Neuronal stem cell (in vitro differentiated cells): ENCODE data around the gene TMEM121.
A peak's percentile ranks its signal among the peaks of the same experiment; 100 is the strongest.

Experiments used
- DNase-seq: peaks from one replicate; pipeline ENCODE4 v3.0.0-alpha.2; 2013; ENCODE audit warnings: low spot score
- H2AFZ ChIP-seq: one replicate; pipeline ENCODE4 v1.6.1; 2013; ENCODE audit warnings: mild to moderate bottlenecking, low read length, inconsistent platforms
- H2AK5ac ChIP-seq: 2 replicates; pipeline ENCODE4 v1.6.1; 2013; ENCODE audit warnings: low read depth, mild to moderate bottlenecking, inconsistent platforms, low read length, moderate library complexity, mixed read lengths
- H2BK120ac ChIP-seq: 2 replicates; pipeline ENCODE4 v1.6.1; 2013; ENCODE audit warnings: low read depth, mild to moderate bottlenecking, inconsistent platforms, low read length, moderate library complexity, mixed read lengths
- H2BK12ac ChIP-seq: one replicate; pipeline ENCODE4 v1.6.1; 2013; ENCODE audit warnings: low read length, inconsistent platforms
- H2BK15ac ChIP-seq: 2 replicates; pipeline ENCODE4 v1.6.1; 2013; ENCODE audit warnings: mild to moderate bottlenecking, low read length, inconsistent platforms, mixed read lengths
- H2BK5ac ChIP-seq: one replicate; pipeline ENCODE4 v1.6.1; 2013; ENCODE audit warnings: inconsistent platforms, mild to moderate bottlenecking, low read length, moderate library complexity
- H3K14ac ChIP-seq: one replicate; pipeline ENCODE4 v1.6.1; 2013; ENCODE audit warnings: low read length, inconsistent platforms
- H3K18ac ChIP-seq: 2 replicates; pipeline ENCODE4 v1.6.1; 2013; ENCODE audit warnings: low read length, inconsistent platforms
- H3K23ac ChIP-seq: 2 replicates; pipeline ENCODE4 v1.6.1; 2013; ENCODE audit warnings: low read depth, mild to moderate bottlenecking, mixed read lengths, low read length, inconsistent platforms; ENCODE audit not compliant: poor library complexity
- H3K27ac ChIP-seq: replicated peaks from 3 replicates; pipeline ENCODE4 v1.5.1; 2013; ENCODE audit warnings: low read length, inconsistent platforms
- H3K27me3 ChIP-seq, 3 experiments: 2 replicates each; pipeline ENCODE4 v1.6.1; 2013; ENCODE audit warnings: low read length in 3 of 3, mild to moderate bottlenecking in 2 of 3, inconsistent platforms in 1 of 3, low read depth in 1 of 3, mixed read lengths in 1 of 3, moderate library complexity in 1 of 3; ENCODE audit not compliant: control insufficient read depth in 3 of 3, insufficient read depth in 3 of 3
- H3K36me3 ChIP-seq, 2 donors: replicated peaks in 1 of 2; 2 replicates each; pipeline ENCODE4 v1.6.1; 2013; ENCODE audit warnings: low read length in 2 of 2; ENCODE audit not compliant: control insufficient read depth in 2 of 2, insufficient read depth in 2 of 2
- H3K4ac ChIP-seq: 2 replicates; pipeline ENCODE4 v1.6.1; 2013; ENCODE audit warnings: inconsistent platforms, mild to moderate bottlenecking, low read length, moderate library complexity
- H3K4me1 ChIP-seq, 2 donors: 1 replicate in 1 of 2; 2 replicates in 1 of 2; pipeline ENCODE4 v1.6.1; 2013; ENCODE audit warnings: low read length in 2 of 2, low read depth in 1 of 2; ENCODE audit not compliant: control insufficient read depth in 2 of 2, insufficient read depth in 1 of 2
- H3K4me2 ChIP-seq: one replicate; pipeline ENCODE4 v1.6.1; 2013; ENCODE audit warnings: mild to moderate bottlenecking, low read length, inconsistent platforms; ENCODE audit not compliant: insufficient read depth, poor library complexity, severe bottlenecking
- H3K4me3 ChIP-seq, 2 donors: 2 replicates each; pipeline ENCODE4 v1.5.1; 2013; ENCODE audit warnings: low read length in 2 of 2, mild to moderate bottlenecking in 2 of 2, inconsistent platforms in 1 of 2, moderate library complexity in 1 of 2
- H3K79me1 ChIP-seq: one replicate; pipeline ENCODE4 v1.6.1; 2013; ENCODE audit warnings: low read depth, mild to moderate bottlenecking, inconsistent platforms, low read length, moderate library complexity
- H3K9ac ChIP-seq: one replicate; pipeline ENCODE4 v1.6.1; 2013; ENCODE audit warnings: mild to moderate bottlenecking, low read depth, low read length, inconsistent platforms; ENCODE audit not compliant: poor library complexity
- H3K9me3 ChIP-seq, 2 donors: replicated peaks in 1 of 2; 2 replicates each; pipeline versions ENCODE3 to v1.6.1; 2013; ENCODE audit warnings: low read length in 2 of 2, mild to moderate bottlenecking in 2 of 2, inconsistent platforms in 1 of 2, low read depth in 1 of 2, mixed read lengths in 1 of 2, moderate library complexity in 1 of 2; ENCODE audit not compliant: control insufficient read depth in 2 of 2, insufficient read depth in 1 of 2
- H4K8ac ChIP-seq: one replicate; pipeline ENCODE4 v1.6.1; 2013; ENCODE audit warnings: low read depth, mild to moderate bottlenecking, inconsistent platforms, low read length, moderate library complexity
- H4K91ac ChIP-seq: one replicate; pipeline ENCODE4 v1.6.1; 2013; ENCODE audit warnings: low read length, low read depth, mild to moderate bottlenecking, inconsistent platforms; ENCODE audit not compliant: poor library complexity
- WGBS, 2 donors: extraction: QIAGEN DNeasy Blood & Tissue Kit; methylation state at CpG; one replicate each; pipeline ENCODE4 v1.1.7; 2013; ENCODE audit warnings: missing lambda C conversion rate in 2 of 2, mixed read lengths in 1 of 2; ENCODE audit not compliant: insufficient read length in 2 of 2, insufficient replicate concordance in 1 of 2; ENCODE audit errors: extremely low coverage in 2 of 2; 5-methylcytosine and 5-hydroxymethylcytosine counted together

TMEM121 gene

DNA sequence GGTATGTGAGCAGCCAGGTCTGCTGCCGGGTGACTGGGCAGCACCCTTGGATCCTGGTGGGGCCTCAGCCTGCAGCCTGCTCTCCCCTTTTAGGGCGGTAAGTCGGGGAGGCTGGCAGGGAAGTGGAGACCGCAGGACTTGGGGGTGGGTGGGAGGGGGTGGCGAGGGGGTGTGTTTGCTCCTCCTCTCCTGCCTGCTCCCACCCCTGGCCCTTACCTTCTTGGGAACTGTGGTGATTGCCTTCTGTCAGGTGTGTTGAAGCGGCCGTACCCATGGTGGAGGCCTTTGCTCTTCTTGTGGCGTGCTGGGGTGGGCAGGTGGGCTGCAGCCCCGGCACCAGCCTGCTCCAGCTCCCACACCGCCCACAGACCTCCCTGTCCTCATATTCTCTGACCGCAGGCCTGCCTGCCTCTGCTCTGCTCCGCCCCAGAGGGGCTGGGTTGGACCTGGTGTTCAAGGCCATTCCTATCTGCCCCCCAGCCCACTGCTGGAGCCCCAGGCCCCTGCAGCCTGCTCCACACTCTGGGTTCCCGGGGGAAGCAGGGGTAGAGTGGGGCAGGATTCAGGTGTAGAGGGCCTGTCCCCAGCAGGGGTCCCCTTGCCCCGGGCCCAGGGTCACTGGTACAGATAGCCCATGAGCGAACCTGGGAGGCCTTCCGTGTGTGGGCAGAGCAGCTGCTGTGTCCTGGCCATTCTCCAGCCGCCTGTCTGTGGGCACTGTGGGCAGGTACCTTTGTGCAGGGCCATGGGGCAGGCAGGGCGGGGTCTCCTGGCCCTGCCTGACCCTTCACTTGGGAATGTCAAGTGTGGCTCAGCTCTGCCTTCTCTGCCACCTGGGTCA is 30.2 kb upstream of the TMEM121 start:
- Histone ChIP-seq H2BK15ac (no peak overlapping the region), H3K79me1 (peaks cover 14% of the 10 kb centered on the region), H3K4me3 (no peak overlapping the region), H2AK5ac (no peak overlapping the region), H2BK12ac (no peak overlapping the region), H3K18ac (no peak overlapping the region), H3K9me3 (no peaks in the 10 kb centered on the region), H4K8ac (no peak overlapping the region), H2BK5ac (peak overlapping the region; percentile 90), H3K14ac (no peak overlapping the region), H3K9ac (no peak overlapping the region), H3K23ac (no peak overlapping the region), H3K27me3 (no peaks in the 10 kb centered on the region), H3K4ac (no peak overlapping the region), H3K4me2 (no peak overlapping the region), H2AFZ (no peak overlapping the region), H4K91ac (no peak overlapping the region), H3K27ac (no peak overlapping the region), H3K4me1 (peaks cover 7 to 17% of the 10 kb centered on the region in 2 donors), H3K36me3 (peaks cover 2 to 14% of the 10 kb centered on the region in 2 donors), H2BK120ac (no peak overlapping the region)
- no peak for DNase-seq
- no CpG with 5 or more reads among the region's 18 CpGs for WGBS, 2 donors

DNA sequence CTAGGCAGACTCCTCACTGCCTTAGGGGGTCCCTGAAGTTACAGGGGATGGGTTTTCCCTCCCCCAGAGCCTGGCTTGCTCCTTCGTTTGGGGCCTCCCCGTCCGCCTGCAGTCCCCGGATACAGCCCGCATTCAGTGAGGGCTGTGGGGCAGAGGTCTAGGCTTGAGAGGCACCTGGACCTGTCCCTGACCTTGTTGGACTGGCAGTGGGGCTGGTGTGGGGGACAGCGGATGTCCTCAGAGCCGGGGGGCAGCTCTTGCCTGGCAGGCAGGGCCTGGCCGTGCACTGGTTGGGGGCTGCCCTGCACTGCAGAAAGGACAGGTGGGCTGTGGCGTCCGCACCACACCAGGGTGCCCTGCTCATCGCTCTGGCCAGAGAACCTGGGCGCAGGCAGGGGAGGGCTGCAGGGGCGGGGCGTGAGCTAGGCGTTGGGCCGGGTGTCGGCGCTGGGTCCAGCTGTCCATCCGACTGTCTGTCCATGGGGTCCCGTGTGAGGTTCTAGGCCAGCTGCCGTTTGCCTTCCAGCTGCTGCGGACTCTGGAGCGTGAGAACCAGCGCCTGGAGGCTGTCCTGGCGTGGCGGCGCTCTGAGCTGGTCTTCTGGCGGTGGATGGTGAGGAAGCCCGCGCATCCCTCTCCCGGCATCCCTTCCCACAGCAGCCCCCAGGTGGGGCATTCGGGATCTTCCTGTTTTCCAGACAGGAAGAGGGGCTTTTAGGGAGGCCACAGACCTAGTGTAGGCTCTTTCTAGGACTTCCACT is 29.4 kb upstream of the TMEM121 start:
- H3K23ac ChIP-seq: peak overlapping the region; percentile 55
- H3K36me3 ChIP-seq: peaks cover 2 to 14% of the 10 kb centered on the region in 2 donors
- no peaks in the 10 kb centered on the region for H3K9me3 ChIP-seq
- no peak overlapping the region for H3K18ac ChIP-seq
- no peak overlapping the region for H2BK12ac ChIP-seq
- no peak overlapping the region for H4K8ac ChIP-seq
- no peak overlapping the region for H3K14ac ChIP-seq
- no peak overlapping the region for H3K4me3 ChIP-seq
- no CpG with 5 or more reads among the region's 32 CpGs for WGBS, 2 donors
- H2AK5ac ChIP-seq: no peak overlapping the region
- DNase-seq: no peak
- no peak overlapping the region for H3K9ac ChIP-seq
- no peak overlapping the region for H2AFZ ChIP-seq
- peaks cover 6 to 14% of the 10 kb centered on the region in 2 donors for H3K4me1 ChIP-seq
- no peaks in the 10 kb centered on the region for H3K27me3 ChIP-seq
- H3K4ac ChIP-seq: no peak overlapping the region
- H3K4me2 ChIP-seq: no peak overlapping the region
- peaks cover 8% of the 10 kb centered on the region for H3K79me1 ChIP-seq
- H3K27ac ChIP-seq: no peak overlapping the region
- no peak overlapping the region for H4K91ac ChIP-seq
- H2BK120ac ChIP-seq: no peak overlapping the region
- no peak overlapping the region for H2BK15ac ChIP-seq
- no peak overlapping the region for H2BK5ac ChIP-seq

GRCh38 chr14:105497671-105498429 is 28.5 kb upstream of the TMEM121 start:
- Histone ChIP-seq H3K23ac (peak overlapping the region; percentile 60), H3K27ac (no peak overlapping the region), H4K8ac (no peak overlapping the region), H4K91ac (no peak overlapping the region), H2BK5ac (peak overlapping the region; percentile 68), H3K4me2 (no peak overlapping the region), H3K4ac (no peak overlapping the region), H3K4me1 (peaks cover 5 to 12% of the 10 kb centered on the region in 2 donors), H3K9me3 (peaks cover 0 to 4% of the 10 kb centered on the region in 2 donors), H2BK120ac (no peak overlapping the region), H3K18ac (peak overlapping the region; percentile 57), H3K79me1 (peaks cover 5% of the 10 kb centered on the region), H2AK5ac (no peak overlapping the region), H3K4me3 (no peak overlapping the region), H2AFZ (no peak overlapping the region), H3K14ac (peak overlapping the region; percentile 21), H2BK12ac (no peak overlapping the region), H3K27me3 (no peaks in the 10 kb centered on the region), H3K36me3 (peaks cover 0 to 8% of the 10 kb centered on the region in 2 donors), H2BK15ac (peak overlapping the region; percentile 26), H3K9ac (no peak overlapping the region)
- no peak for DNase-seq
- no CpG with 5 or more reads among the region's 31 CpGs for WGBS, 2 donors
